PC-3 (cell line): ENCODE data around the gene WDR55. TPM values are rescaled to one million over a fixed set of nuclear protein-coding genes. Genes with fewer than 3 reads are reported as not detected.

Experiments used
- ATAC-seq: fragments of 200-7000 bp; cut with Tn5 transposase; 2 replicates; pipeline ENCODE4 v1.9.1; 2020; ENCODE audit warnings: mild to moderate bottlenecking, moderate library complexity
- BruUV-seq: library from RNA; stranded (reverse); fragments of 400-500 nt; replicated peaks from 2 replicates; lab custom pipeline; 2021; lab: Mats Ljungman, UMichigan
- CTCF ChIA-PET: fragments of 300-600 bp; sonication (Branson Sonifier 250); formaldehyde crosslinking; loops from one replicate; lab custom pipeline; 2022; ENCODE audit warnings: antibody characterized with exemption; lab: Charles Lee
- POLR2A ChIA-PET: fragments of 300-600 bp; sonication (Branson Sonifier 250); formaldehyde crosslinking; loops from one replicate; lab custom pipeline; 2022; ENCODE audit warnings: antibody characterized with exemption; ENCODE audit not compliant: unreplicated experiment; lab: Charles Lee
- DNase-seq: peaks from one replicate; pipeline ENCODE4 v3.0.0-alpha.2; 2015
- H2AFZ ChIP-seq: fragments of 300-600 bp; sonication (generic); 2 replicates; pipeline ENCODE4 v1.6.0; 2016; ENCODE audit warnings: antibody characterized with exemption, low read length
- H3F3A ChIP-seq: fragments of 300-600 bp; sonication (generic); one replicate; pipeline ENCODE4 v1.6.0; 2017; ENCODE audit warnings: antibody characterized with exemption, low read length, control low read depth, mild to moderate bottlenecking; ENCODE audit not compliant: unreplicated experiment
- H3K27ac ChIP-seq: fragments of 300-600 bp; sonication (generic); 2 replicates; pipeline ENCODE4 v1.5.1; 2016; ENCODE audit warnings: mild to moderate bottlenecking, low read length
- H3K27me3 ChIP-seq: fragments of 300-600 bp; sonication (generic); 2 replicates; pipeline ENCODE4 v1.6.1; 2016; ENCODE audit warnings: low read length, mixed read lengths
- H3K36me3 ChIP-seq: fragments of 300-600 bp; sonication (generic); 2 replicates; pipeline ENCODE4 v1.6.1; 2016; ENCODE audit warnings: low read depth, mixed run types, low read length, mixed read lengths
- H3K4me1 ChIP-seq: fragments of 300-600 bp; sonication (generic); 2 replicates; pipeline ENCODE4 v1.5.1; 2016; ENCODE audit warnings: low read length; ENCODE audit not compliant: insufficient read depth
- H3K4me2 ChIP-seq: fragments of 300-600 bp; sonication (generic); 2 replicates; pipeline ENCODE4 v1.6.0; 2016; ENCODE audit warnings: low read length
- H3K4me3 ChIP-seq: fragments of 300-600 bp; sonication (generic); 2 replicates; pipeline ENCODE4 v1.5.1; 2016; ENCODE audit warnings: mild to moderate bottlenecking, low read length, mixed read lengths
- H3K79me2 ChIP-seq: fragments of 300-600 bp; sonication (generic); 2 replicates; pipeline ENCODE4 v1.6.1; 2017; ENCODE audit warnings: low read length, mixed read lengths
- H3K9ac ChIP-seq: fragments of 300-600 bp; sonication (generic); 2 replicates; pipeline ENCODE4 v1.6.0; 2016; ENCODE audit warnings: mild to moderate bottlenecking, low read length
- H3K9me2 ChIP-seq: fragments of 300-600 bp; sonication (generic); replicated peaks from 2 replicates; pipeline ENCODE4 v1.6.1; 2016; ENCODE audit warnings: mixed run types, low read length, mixed read lengths
- H3K9me3 ChIP-seq: fragments of 300-600 bp; sonication (generic); 2 replicates; pipeline ENCODE4 v1.6.1; 2016; ENCODE audit warnings: low read length, mixed read lengths
- H4K20me1 ChIP-seq: fragments of 300-600 bp; sonication (generic); 2 replicates; pipeline ENCODE4 v1.6.1; 2016; ENCODE audit warnings: low read length, mixed read lengths
- EZH2 ChIP-seq: fragments of 300-600 bp; sonication (generic); IDR thresholded peaks from one replicate; pipeline ENCODE4 v1.6.1; 2017; ENCODE audit warnings: antibody characterized with exemption, mild to moderate bottlenecking, low read length; ENCODE audit not compliant: unreplicated experiment
- EZH2phosphoT487 ChIP-seq: fragments of 300-600 bp; sonication (generic); IDR thresholded peaks from 2 replicates; pipeline ENCODE4 v1.6.1; 2018; ENCODE audit warnings: mild to moderate bottlenecking, antibody characterized with exemption, low read length, borderline replicate concordance
- intact Hi-C: fragments of 100-400 bp; cut with micrococcal nuclease; formaldehyde crosslinking; loops from 2 replicates; pipeline ENCODE4 v1.9.0; 2023
- total RNA-seq: library from RNA; depleted of rRNA; stranded (reverse); fragments of >200 nt; gene quantifications from 2 replicates; pipeline ENCODE4 v1.2.3, GENCODE V29; 2014
- TF ChIP-seq, protein P1 (sequence below): fragments of 300-600 bp; sonication (generic); conservative IDR thresholded peaks from 2 replicates; pipeline ENCODE4 v1.5.1; 2017; ENCODE audit warnings: antibody characterized with exemption, low read depth, mild to moderate bottlenecking, low read length

The WDR55 gene
- total RNA-seq, 1 experiment from 2014 or later, result 21.2 TPM

DNA sequence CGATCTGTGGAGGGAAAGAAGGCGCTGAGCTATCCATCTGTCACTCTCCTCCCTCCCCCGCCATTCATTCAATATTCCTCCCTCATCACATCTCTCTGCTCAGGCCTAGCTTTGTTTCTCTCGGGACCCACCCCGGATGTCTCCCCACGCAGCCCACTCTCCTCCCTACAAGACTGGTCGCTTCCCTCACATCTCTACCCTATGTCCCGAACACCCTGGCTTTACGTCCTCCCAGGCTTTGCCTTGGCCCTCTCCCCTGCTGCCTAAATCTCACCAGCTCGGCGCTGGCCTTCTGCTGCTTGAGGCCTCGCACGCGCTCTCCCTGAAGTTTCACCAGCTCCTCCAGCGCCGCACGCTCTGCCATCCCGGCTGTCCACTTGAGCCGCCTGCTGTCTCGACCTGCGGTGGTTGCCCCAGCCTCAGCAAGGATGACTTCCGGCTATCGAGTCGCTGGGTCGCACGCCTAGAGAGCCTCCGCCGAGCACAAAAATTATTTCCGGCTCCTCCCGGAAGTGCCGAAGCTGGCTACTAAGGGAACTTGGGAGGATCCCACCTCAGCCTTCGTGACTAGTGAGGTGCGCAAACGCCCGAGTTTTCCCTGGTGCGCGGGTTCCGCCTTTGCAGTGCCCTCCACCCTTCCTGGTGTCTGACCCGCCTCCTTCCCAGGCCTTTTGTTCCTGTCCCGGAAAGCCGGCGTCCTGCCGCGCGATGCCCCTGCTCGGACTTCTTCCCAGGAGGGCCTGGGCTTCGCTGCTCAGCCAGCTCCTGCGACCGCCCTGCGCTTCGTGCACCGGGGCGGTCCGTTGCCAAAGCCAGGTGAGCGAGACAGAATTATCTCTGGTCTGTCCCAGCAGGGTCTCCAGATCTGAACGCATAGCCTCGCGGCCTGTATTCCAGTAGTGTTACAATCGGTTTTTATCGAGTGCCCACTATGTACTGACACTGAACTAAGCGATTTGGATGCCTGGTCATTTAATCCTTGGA lies 26.5 kb downstream of the WDR55 start, which contains the start of the genes HARS1 and HARS2:
Gene HARS1 (minus strand): TSS at position 430 of the 984 bp plus-strand sequence. CDS start 66 bp downstream, at position 364.
Gene HARS2 (plus strand): TSS at position 515 of the 984 bp plus-strand sequence. CDS start 194 bp downstream, at position 709.
- ChIA-PET POLR2A (interaction anchor here (0.5 to 0.9 kb wide), 7 partner anchors 9 to 346 kb away, joined by 4 to 8 read pairs (median 4); partner anchors contain the start of gene ZMAT2), CTCF (interaction anchor here (0.5 to 0.7 kb wide), 2 partner anchors 31 to 144 kb away, joined by 3 read pairs; partner anchors contain the start of gene EIF4EBP3)
- TF ChIP-seq EZH2phosphoT487 (no peak), EZH2 (no peak)
- TF ChIP-seq, protein P1, sequence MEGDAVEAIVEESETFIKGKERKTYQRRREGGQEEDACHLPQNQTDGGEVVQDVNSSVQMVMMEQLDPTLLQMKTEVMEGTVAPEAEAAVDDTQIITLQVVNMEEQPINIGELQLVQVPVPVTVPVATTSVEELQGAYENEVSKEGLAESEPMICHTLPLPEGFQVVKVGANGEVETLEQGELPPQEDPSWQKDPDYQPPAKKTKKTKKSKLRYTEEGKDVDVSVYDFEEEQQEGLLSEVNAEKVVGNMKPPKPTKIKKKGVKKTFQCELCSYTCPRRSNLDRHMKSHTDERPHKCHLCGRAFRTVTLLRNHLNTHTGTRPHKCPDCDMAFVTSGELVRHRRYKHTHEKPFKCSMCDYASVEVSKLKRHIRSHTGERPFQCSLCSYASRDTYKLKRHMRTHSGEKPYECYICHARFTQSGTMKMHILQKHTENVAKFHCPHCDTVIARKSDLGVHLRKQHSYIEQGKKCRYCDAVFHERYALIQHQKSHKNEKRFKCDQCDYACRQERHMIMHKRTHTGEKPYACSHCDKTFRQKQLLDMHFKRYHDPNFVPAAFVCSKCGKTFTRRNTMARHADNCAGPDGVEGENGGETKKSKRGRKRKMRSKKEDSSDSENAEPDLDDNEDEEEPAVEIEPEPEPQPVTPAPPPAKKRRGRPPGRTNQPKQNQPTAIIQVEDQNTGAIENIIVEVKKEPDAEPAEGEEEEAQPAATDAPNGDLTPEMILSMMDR, result no peak
- Histone ChIP-seq H3K4me3 (peak within 1 kb of the TSS; percentile 92), H3K9ac (peak within 1 kb of the TSS; percentile 96), H3K79me2 (peaks cover 62% of the 10 kb centered on the region), H3K36me3 (peaks cover 10% of the 10 kb centered on the region; the same call in 1 of the 2 replicates), H3F3A (no peaks in the 10 kb centered on the region), H3K4me2 (peak within 1 kb of the TSS; percentile 85), H2AFZ (peak within 1 kb of the TSS; percentile 82), H4K20me1 (no peaks in the 10 kb centered on the region), H3K9me2 (no peaks in the 10 kb centered on the region), H3K4me1 (peaks cover 7% of the 10 kb centered on the region; the same call in 1 of the 2 replicates), H3K27ac (peak within 1 kb of the TSS; percentile 71), H3K27me3 (no peaks in the 10 kb centered on the region), H3K9me3 (no peaks in the 10 kb centered on the region)
- ATAC-seq (peak; percentile 94), DNase-seq (peak; percentile 94)
- no TSS peak for BruUV-seq
- intact Hi-C loops, result loop anchor here (1.0 kb wide), 3 partner anchors 27 to 44 kb away; partner anchors contain the start of genes IK, NDUFA2 and WDR55

- no peaks in the 10 kb centered on the region for H4K20me1 ChIP-seq
- no peaks in the 10 kb centered on the region for H3K27me3 ChIP-seq
- no TSS peak for BruUV-seq
- H3K27ac ChIP-seq, result no peak overlapping the region
- no peak overlapping the region for H3K9ac ChIP-seq
- H3K4me2 ChIP-seq, result no peak overlapping the region
- ATAC-seq, result no peak
- peaks cover 50% of the 10 kb centered on the region for H3K79me2 ChIP-seq
- ChIA-PET POLR2A (no interaction called here), CTCF (no interaction called here)
- H3K9me3 ChIP-seq, result no peaks in the 10 kb centered on the region
- no peak for DNase-seq
- intact Hi-C loops, result no loop called here
- H3K4me1 ChIP-seq, result peaks cover 7% of the 10 kb centered on the region; the same call in 1 of the 2 replicates
- H3F3A ChIP-seq, result no peaks in the 10 kb centered on the region
- no peak overlapping the region for H3K4me3 ChIP-seq
- no peak overlapping the region for H2AFZ ChIP-seq
- H3K9me2 ChIP-seq, result no peaks in the 10 kb centered on the region
- no peak for TF ChIP-seq EZH2
- TF ChIP-seq, protein P1, result no peak
- TF ChIP-seq EZH2phosphoT487, result no peak
- peaks cover 30% of the 10 kb centered on the region for H3K36me3 ChIP-seq
These were observed 29.6 kb downstream of the WDR55 start for GRCh38 chr5:140694276-140694675.
